IMR-90 (cell line): ENCODE results near the gene SRGAP2C. TPM values are rescaled to one million over a fixed set of nuclear protein-coding genes. Genes with fewer than 3 reads are reported as not detected.
A peak's percentile ranks its signal among the peaks of the same experiment; 100 is the strongest.
"Not testable (repeated sequence)": the region's sequence is repeated elsewhere in the genome, so short reads cannot be mapped to it uniquely, and the experiment has no call there.

Experiments used
- ATAC-seq: fragments of 200-7000 bp; cut with Tn5 transposase; 2 replicates; pipeline ENCODE4 v1.9.1; 2020; ENCODE audit warnings: low read depth, mild to moderate bottlenecking, moderate library complexity
- BruUV-seq: library from RNA; stranded (reverse); fragments of 400-500 nt; replicated peaks from 2 replicates; lab custom pipeline; 2021; lab: Mats Ljungman, UMichigan
- CTCF ChIA-PET: fragments of 300-600 bp; formaldehyde crosslinking; extraction: SDS; loops from one replicate; lab custom pipeline; 2021; ENCODE audit warnings: antibody characterized with exemption; lab: Yijun Ruan, JAX
- POLR2A ChIA-PET: fragments of 300-600 bp; sonication (Branson Sonifier 250); formaldehyde crosslinking; loops from one replicate; lab custom pipeline; 2022; ENCODE audit warnings: antibody characterized with exemption; ENCODE audit not compliant: unreplicated experiment; lab: Charles Lee
- DNase-seq: peaks from one replicate; pipeline ENCODE4 v3.0.0; 2013
- H2AFZ ChIP-seq: replicated peaks from 2 replicates; pipeline ENCODE3; 2013; ENCODE audit warnings: low read length, mild to moderate bottlenecking; ENCODE audit not compliant: poor library complexity
- H2AK5ac ChIP-seq: 2 replicates; pipeline ENCODE4 v1.6.1; 2013; ENCODE audit warnings: low read depth, low read length, inconsistent platforms
- H2AK9ac ChIP-seq: replicated peaks from 2 replicates; pipeline ENCODE3; 2013; ENCODE audit warnings: mild to moderate bottlenecking, low read depth, low read length, moderate library complexity; ENCODE audit not compliant: poor library complexity
- H2BK120ac ChIP-seq: 2 replicates; pipeline ENCODE4 v1.6.1; 2013; ENCODE audit warnings: low read depth, low read length, inconsistent platforms
- H2BK15ac ChIP-seq: 3 replicates; pipeline ENCODE4 v1.6.1; 2013; ENCODE audit warnings: low read depth, low read length, inconsistent platforms
- H2BK20ac ChIP-seq: 2 replicates; pipeline ENCODE4 v1.6.1; 2013; ENCODE audit warnings: low read depth, mild to moderate bottlenecking, inconsistent platforms, low read length, moderate library complexity
- H2BK5ac ChIP-seq: 2 replicates; pipeline ENCODE4 v1.6.1; 2013; ENCODE audit warnings: mild to moderate bottlenecking, low read depth, low read length, inconsistent platforms; ENCODE audit not compliant: poor library complexity, severe bottlenecking
- H3K14ac ChIP-seq: replicated peaks from 2 replicates; pipeline ENCODE4 v1.6.1; 2013; ENCODE audit warnings: low read depth, low read length, inconsistent platforms
- H3K18ac ChIP-seq: 2 replicates; pipeline ENCODE4 v1.6.1; 2013; ENCODE audit warnings: low read depth, low read length, control low read depth
- H3K23ac ChIP-seq: 2 replicates; pipeline ENCODE4 v1.6.1; 2013; ENCODE audit warnings: low read depth, low read length, inconsistent platforms
- H3K27ac ChIP-seq: 2 replicates; pipeline ENCODE4 v1.5.1; 2013; ENCODE audit warnings: mild to moderate bottlenecking, control low read depth, low read length; ENCODE audit not compliant: insufficient read depth
- H3K27me3 ChIP-seq: 2 replicates; pipeline ENCODE4 v1.6.1; 2013; ENCODE audit warnings: low read length; ENCODE audit not compliant: control insufficient read depth, insufficient read depth
- H3K36me3 ChIP-seq: 2 replicates; pipeline ENCODE4 v1.6.1; 2013; ENCODE audit warnings: low read length, mixed read lengths; ENCODE audit not compliant: control insufficient read depth, insufficient read depth
- H3K4ac ChIP-seq: 2 replicates; pipeline ENCODE4 v1.6.1; 2013; ENCODE audit warnings: low read depth, low read length, inconsistent platforms
- H3K4me1 ChIP-seq: 2 replicates; pipeline ENCODE4 v1.6.1; 2013; ENCODE audit warnings: low read length, mixed read lengths; ENCODE audit not compliant: control insufficient read depth, insufficient read depth
- H3K4me2 ChIP-seq: 2 replicates; pipeline ENCODE4 v1.6.1; 2013; ENCODE audit warnings: low read depth, mild to moderate bottlenecking, control low read depth, low read length, moderate library complexity
- H3K4me3 ChIP-seq: 2 replicates; pipeline ENCODE4 v1.5.1; 2013; ENCODE audit warnings: low read depth, mild to moderate bottlenecking, control low read depth, low read length, moderate library complexity; ENCODE audit not compliant: insufficient read depth
- H3K56ac ChIP-seq: 2 replicates; pipeline ENCODE4 v1.6.1; 2013; ENCODE audit warnings: low read length, inconsistent platforms; ENCODE audit not compliant: insufficient read depth; ENCODE audit errors: extremely low read depth
- H3K79me1 ChIP-seq, 2 experiments: 2 replicates each; pipeline ENCODE4 v1.6.1; 2013; ENCODE audit warnings: low read length in 2 of 2, inconsistent platforms in 1 of 2, low read depth in 1 of 2
- H3K9ac ChIP-seq: 2 replicates; pipeline ENCODE4 v1.6.1; 2013; ENCODE audit warnings: low read depth, low read length, control low read depth
- H3K9me1 ChIP-seq: 2 replicates; pipeline ENCODE4 v1.6.1; 2013; ENCODE audit warnings: low read length, inconsistent platforms; ENCODE audit not compliant: insufficient read depth
- H3K9me3 ChIP-seq: 2 replicates; pipeline ENCODE4 v1.6.1; 2013; ENCODE audit warnings: low read length; ENCODE audit not compliant: control insufficient read depth, insufficient read depth
- H4K20me1 ChIP-seq: 2 replicates; pipeline ENCODE4 v1.6.1; 2013; ENCODE audit warnings: low read length, inconsistent platforms; ENCODE audit not compliant: insufficient read depth
- H4K5ac ChIP-seq: 2 replicates; pipeline ENCODE4 v1.6.1; 2013; ENCODE audit warnings: mild to moderate bottlenecking, low read depth, low read length, control low read depth
- H4K8ac ChIP-seq, 2 experiments: 2 replicates each; pipeline ENCODE4 v1.6.1; 2013; ENCODE audit warnings: low read depth in 2 of 2, low read length in 2 of 2, control low read depth in 1 of 2, inconsistent platforms in 1 of 2
- H4K91ac ChIP-seq: 2 replicates; pipeline ENCODE4 v1.6.1; 2013; ENCODE audit warnings: low read depth, low read length, inconsistent platforms; ENCODE audit not compliant: insufficient read depth
- WGBS, 2 experiments: methylation state at CpG; one replicate each; pipeline versions ENCODE4 v1.1.5 to v1.1.7; 2013; ENCODE audit warnings: missing lambda C conversion rate in 2 of 2; ENCODE audit not compliant: insufficient read length in 1 of 2; ENCODE audit errors: extremely low coverage in 2 of 2; 5-methylcytosine and 5-hydroxymethylcytosine counted together
- dilution Hi-C: fragments of 300-500 bp; cut with HindIII; formaldehyde crosslinking; loops from one replicate; pipeline ENCODE4 v1.14.3; 2018; ENCODE audit warnings: low sequenced_read_pairs; ENCODE audit not compliant: unreplicated experiment
- in situ Hi-C: fragments of 300-500 bp; cut with MboI; formaldehyde crosslinking; loops from 3 replicates; pipeline ENCODE4 v1.14.3; 2019; ENCODE audit warnings: low sequenced_read_pairs, inconsistent platforms, mixed read lengths
- intact Hi-C: fragments of 100-400 bp; cut with micrococcal nuclease; formaldehyde crosslinking; loops from 2 replicates; pipeline ENCODE4 v1.10.0; 2022
- polyA plus RNA-seq, 3 experiments: library from polyadenylated mRNA; depleted of rRNA; stranded (reverse); fragments of >200 nt; gene quantifications; 2 replicates each; pipeline ENCODE4 v1.2.3, GENCODE V29; 2012; ENCODE audit warnings: low replicate concordance in 1 of 3
- total RNA-seq: library from RNA; depleted of rRNA; stranded (reverse); fragments of >200 nt; gene quantifications from 2 replicates; pipeline ENCODE4 v1.2.3, GENCODE V29; 2012

SRGAP2C gene
- total and polyA plus RNA-seq, 2 of the 4 experiments (the other 2 are of a cell fraction): 5.6 to 12.7 TPM

GRCh38 chr1:121186191-121186590, 1.4 kb downstream of the SRGAP2C start:
- ATAC-seq, DNase-seq, H4K8ac ChIP-seq, intact Hi-C loops, H3K9me3 ChIP-seq, H3K27ac ChIP-seq, H3K14ac ChIP-seq, H3K9ac ChIP-seq, H2AK9ac ChIP-seq, H3K4me1 ChIP-seq, H3K79me1 ChIP-seq, BruUV-seq, H3K4me2 ChIP-seq, CTCF ChIA-PET, H2BK5ac ChIP-seq, H2BK120ac ChIP-seq, in situ Hi-C loops, H3K27me3 ChIP-seq, H3K23ac ChIP-seq, H3K4ac ChIP-seq, H4K91ac ChIP-seq, dilution Hi-C loops, H2AFZ ChIP-seq, H2AK5ac ChIP-seq, H4K5ac ChIP-seq, POLR2A ChIA-PET, H2BK15ac ChIP-seq, H2BK20ac ChIP-seq, H3K36me3 ChIP-seq, H3K56ac ChIP-seq, H3K18ac ChIP-seq, H3K9me1 ChIP-seq, H4K20me1 ChIP-seq: not testable (repeated sequence)
- WGBS, 2 experiments: no CpG with 5 or more reads among the region's 20 CpGs
- 0 out of 2 replicates have a peak overlapping the region, but pooled peaks have one; percentile 29 for H3K4me3 ChIP-seq

- H3K4me1 ChIP-seq, intact Hi-C loops, H2BK120ac ChIP-seq, H3K18ac ChIP-seq, DNase-seq, H2BK15ac ChIP-seq, H2BK5ac ChIP-seq, H4K5ac ChIP-seq, H3K27me3 ChIP-seq, H3K4ac ChIP-seq, H3K36me3 ChIP-seq, H3K9me3 ChIP-seq, H3K9me1 ChIP-seq, H3K4me3 ChIP-seq, CTCF ChIA-PET, H2BK20ac ChIP-seq, H2AK9ac ChIP-seq, H3K56ac ChIP-seq, H3K14ac ChIP-seq, H4K91ac ChIP-seq, H3K27ac ChIP-seq, BruUV-seq, ATAC-seq, H4K8ac ChIP-seq, H3K9ac ChIP-seq, H2AK5ac ChIP-seq, H2AFZ ChIP-seq, H3K79me1 ChIP-seq, POLR2A ChIA-PET, H4K20me1 ChIP-seq, dilution Hi-C loops, in situ Hi-C loops: not testable (repeated sequence)
- Histone ChIP-seq H3K23ac (peak overlapping the region; percentile 15; the same call in 1 of the 2 replicates), H3K4me2 (peak overlapping the region; percentile 55; the same call in 1 of the 2 replicates)
- WGBS, 2 experiments: no CpG with 5 or more reads among the region's 5 CpGs
Observed at GRCh38 chr1:121187914-121188313, 3.1 kb downstream of the SRGAP2C start.
